ENCODE data around the gene TP63. TPM values are rescaled to one million over a fixed set of nuclear protein-coding genes. Genes with fewer than 3 reads are reported as not detected.
"Not testable (repeated sequence)": the region's sequence is repeated elsewhere in the genome, so short reads cannot be mapped to it uniquely, and the experiment has no call there.

Gene TP63
- polyA plus RNA-seq, 5 donors, result 0.28 to 1.1 (median 0.51) TPM

- no peak for DNase-seq
Measured at GRCh38 chr3:189625071-189625470, 6.1 kb upstream of the TP63 start.

- DNase-seq, result no peak
Measured at GRCh38 chr3:189625572-189625971, 5.6 kb upstream of the TP63 start.

- no peak for DNase-seq
Measured at GRCh38 chr3:189626286-189626685, 4.9 kb upstream of the TP63 start.

DNA sequence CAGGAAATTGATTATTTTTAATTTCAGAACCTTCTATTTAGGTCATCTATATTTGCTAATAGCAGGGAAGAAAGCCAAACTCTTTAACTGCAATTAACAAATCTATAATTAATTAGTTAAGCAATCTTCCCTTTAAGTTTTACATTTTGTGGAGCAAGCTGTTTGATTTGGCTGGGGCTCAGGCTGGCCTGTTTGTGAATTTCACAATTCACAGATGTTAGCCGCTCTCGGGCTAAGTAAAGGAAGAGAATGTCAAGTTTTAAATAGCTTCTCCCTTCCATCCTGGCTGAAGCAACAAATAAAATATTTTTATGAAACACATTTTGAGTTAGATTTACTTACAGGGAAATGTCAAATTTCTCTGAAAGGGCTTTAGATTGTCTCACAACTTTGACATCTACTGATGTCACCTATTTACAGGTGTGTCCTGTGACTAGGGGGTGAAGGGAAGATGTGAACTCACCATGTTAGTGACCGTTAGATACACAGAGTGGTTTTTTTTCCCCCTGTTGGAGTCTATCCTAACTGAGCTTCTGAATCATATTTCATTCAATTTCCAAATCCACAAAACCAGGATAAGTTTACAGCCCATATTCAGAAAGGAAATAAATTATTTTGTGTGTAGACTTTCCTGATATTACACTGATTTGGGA is 1.3 kb upstream of the TP63 start:
- peak; percentile 24 to 37 for DNase-seq

DNA sequence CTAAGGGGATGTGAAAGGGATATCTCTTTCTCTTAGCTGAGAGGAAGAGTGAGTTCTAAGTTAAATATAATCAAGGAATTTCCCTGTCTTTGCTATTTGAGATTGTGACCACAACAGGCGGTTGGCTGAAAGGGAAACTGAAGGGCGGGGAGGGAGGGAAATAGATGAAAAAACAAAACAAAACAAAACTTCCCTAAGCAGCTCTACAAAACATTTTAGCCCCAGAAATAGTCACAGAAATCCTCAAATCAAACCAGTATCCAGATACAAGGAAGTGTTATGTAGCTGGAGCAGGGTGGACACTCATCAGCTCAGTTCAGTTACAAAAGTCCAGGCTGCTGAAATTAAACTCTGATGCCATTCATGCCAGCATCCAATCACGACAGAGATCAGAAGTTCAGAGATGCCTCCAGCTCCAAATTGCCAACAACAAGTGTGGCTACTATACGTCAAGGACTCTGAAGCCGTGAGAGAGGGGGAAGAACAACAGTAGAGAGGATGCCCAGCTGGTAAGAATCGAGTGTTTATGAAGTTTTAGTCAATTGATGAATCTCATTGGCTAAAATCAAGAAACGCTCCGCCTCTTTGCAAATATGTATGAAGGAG is 319 bp upstream of the TP63 start:
- DNase-seq, result no peak

- DNase-seq, result no peak
Measured at GRCh38 chr3:189631409-189631808, 220 bp downstream of the TP63 start.

- no peak for DNase-seq
Measured at GRCh38 chr3:189632242-189632641, 1.1 kb downstream of the TP63 start.

- DNase-seq, result no peak
Measured at GRCh38 chr3:189635339-189635738, 4.2 kb downstream of the TP63 start.

DNA sequence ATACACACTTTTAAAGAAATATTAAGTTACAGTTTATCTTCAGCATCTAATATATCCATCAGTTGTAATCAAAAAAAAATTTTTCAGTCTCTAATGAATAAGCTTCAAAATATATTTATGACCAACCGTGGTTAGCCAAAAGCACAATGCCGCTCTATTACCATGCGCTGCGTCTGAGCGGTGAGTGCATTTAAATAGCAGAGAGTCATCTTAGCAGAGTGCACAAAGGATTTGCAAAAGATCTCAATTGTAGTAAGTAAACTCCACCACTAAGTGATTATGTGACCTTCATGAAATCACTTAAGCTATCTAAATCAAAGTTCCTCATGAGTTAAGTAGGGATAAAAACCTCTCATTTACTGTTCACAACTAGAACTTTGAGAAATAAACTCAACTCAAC is 4.9 kb downstream of the TP63 start:
- DNase-seq, result no peak

- DNase-seq, result no peak
Measured at GRCh38 chr3:189637750-189638149, 6.6 kb downstream of the TP63 start.

- DNase-seq, result no peak
Measured at GRCh38 chr3:189638276-189639031, 7.3 kb downstream of the TP63 start.

- no peak for DNase-seq
Measured at GRCh38 chr3:189641776-189642175, 10.6 kb downstream of the TP63 start.

DNA sequence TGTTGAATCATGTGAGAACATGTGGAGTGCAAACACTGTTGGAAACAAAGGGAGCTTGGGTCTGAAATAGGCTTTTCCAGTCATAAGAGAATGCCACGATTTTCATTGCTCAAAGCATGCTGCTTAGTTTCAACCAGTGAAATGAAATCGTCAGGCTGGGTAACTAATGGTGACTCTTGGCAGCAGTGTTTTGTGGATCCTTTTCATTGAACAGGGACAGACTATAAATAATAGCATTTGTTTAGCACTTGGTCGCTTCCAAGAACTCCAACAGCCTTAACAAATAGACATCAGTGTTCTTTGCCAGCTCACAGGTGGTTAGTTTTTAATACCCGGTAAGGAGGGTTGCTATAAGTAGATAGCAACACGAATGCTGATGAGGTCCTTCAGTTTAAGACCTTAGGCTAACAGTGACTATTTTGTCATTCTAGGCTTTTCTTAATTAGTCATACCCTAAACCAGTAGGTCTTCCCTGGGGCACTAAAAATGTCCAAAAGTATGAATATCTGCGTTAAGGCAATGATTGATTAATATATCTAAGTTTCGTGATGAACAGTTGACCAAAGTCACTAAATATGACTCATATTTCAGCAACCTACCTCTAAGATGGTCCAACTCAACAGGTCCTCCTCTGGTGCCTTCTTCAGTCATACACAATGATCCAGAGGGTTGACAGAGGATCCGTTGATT is 15.8 kb downstream of the TP63 start:
- DNase-seq, result no peak

DNA sequence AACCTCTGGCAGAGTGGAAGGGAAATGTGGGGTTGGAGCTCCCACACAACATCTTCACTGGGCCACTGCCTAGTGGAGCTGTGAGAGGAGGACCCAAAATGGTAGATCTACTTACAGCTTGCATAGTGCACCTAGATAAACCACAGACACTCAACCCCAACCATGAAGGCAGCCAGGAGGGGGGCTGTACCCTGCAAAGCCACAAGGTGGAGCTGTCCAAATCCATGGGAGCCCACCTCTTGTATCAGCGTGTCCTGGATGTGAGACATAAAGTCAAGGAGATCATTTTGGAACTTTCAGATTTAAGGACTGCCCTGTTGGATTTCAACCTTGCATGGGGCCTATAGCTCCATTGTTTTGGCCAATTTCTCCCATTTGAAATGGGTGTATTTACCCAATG is 20.9 kb downstream of the TP63 start:
- DNase-seq, result no peak

GRCh38 chr3:189655617-189656016 is 24.4 kb downstream of the TP63 start:
- no peak for DNase-seq

DNA sequence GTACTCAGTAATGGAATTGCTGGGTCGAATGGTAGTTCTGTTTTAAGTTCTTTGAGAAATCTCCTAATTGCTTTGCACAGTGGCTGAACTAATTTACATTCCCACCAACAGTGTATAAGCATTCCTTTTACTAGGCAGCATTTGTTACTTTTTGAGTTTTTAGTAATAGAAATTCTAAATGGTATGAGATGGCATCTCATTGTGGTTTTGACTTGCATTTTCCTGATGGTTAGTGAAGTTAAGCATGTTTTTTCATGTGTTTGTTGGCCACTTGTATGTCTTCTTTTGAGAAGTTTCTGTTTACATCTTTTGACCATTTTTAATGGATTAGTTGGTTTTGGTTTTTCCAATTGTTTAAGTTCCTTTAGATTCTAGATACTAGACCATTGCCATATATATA is 28.4 kb downstream of the TP63 start:
- no peak for DNase-seq

DNA sequence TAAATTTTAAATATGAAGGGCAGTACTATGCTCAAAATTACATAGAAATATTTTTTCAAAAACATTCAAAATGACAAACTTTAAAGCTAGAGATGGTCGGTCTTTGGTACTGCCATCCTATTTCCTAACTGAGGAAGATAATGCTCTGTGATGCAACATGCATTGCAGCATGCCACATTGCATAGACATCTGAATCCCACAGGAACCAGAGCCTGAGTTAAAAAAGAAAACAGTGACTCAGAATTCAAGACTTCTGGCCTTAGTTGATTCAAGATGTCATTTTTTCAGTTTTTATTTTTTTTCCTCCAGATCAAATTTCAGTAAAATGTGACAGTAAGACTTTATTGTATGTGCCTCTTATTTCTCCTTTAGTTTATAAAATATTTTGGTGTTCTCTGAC is 33.1 kb downstream of the TP63 start:
- no peak for DNase-seq

DNA sequence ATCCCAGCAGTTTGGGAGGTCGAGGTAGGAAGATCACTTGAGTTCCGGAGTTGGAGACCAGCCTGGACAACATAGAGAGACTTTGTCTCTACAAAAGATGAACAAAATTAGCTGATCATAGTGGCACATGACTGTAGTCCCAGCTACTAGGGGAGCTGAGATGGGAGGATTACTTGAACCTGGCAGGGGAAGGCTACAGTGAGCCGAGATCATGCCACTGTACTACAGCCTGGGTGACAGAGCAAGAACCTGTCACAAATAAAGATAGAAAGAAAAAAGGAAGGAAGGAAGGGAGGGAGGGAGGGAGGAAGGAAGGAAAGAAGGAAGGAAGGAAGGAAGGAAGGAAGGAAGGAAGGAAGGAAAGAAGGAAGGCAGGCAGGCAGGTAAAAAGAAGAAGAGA is 41.2 kb downstream of the TP63 start:
- DNase-seq, result not testable (repeated sequence)

- DNase-seq, result no peak
Measured at GRCh38 chr3:189673535-189673934, 42.3 kb downstream of the TP63 start.

DNA sequence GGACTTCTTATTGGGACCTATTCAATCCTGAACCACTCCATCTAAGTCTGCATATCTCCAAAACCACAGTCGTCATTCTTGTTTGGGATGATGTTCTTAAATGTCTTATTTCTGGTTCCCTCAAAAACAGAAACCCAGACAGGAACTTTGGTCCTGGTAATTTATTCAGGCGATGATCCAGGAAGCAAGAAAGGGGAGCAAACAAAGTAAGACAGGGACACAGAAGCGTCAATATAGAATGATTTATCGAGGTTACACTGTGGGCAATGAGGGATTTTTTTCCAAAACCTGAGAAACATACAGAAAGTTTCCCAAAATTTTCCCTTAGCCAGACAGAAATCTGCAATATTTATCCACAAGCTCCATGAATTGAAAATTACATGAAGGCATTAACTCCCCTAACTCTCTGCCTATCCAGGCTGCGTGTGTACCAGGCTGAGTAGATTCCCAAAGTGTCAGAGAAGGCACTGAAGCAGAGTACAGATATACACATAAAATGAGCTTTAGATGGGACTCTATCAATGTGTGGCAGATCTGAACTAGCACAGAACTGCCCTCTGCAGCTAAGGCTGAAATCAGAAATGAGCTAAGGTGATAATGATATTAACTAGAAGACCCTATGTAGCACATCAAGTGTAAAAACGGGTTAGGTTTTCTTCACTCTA is 43.2 kb downstream of the TP63 start:
- DNase-seq, result no peak

DNA sequence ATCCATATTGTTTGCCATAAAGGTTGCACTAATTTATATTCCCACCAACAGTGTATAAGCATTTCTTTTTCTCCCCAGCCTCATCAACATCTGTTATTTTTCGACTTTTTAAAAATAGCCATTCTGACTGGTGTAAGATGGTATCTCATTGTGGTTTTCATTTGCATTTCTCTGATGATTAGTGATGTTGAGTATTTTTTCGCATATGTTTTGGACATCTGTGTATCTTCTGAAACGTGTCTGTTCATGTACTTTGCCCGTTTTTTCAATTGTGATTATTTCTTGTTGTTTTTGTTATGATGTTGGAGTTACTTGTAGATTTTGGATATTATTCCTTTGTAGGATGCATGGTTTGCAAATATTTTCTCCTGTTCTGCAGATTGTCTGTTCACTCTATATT is 46.5 kb downstream of the TP63 start:
- DNase-seq, result no peak

GRCh38 chr3:189680723-189681122 is 49.5 kb downstream of the TP63 start:
- DNase-seq, result no peak

Data from right lung (tissue), 5 donors.